Astrocyte of the cerebellum (primary cell): ENCODE measurements around the gene MOSMO.

Source experiments
- DNase-seq: peaks from one replicate; pipeline ENCODE4 v3.0.0-alpha.2; 2011; ENCODE audit warnings: low read depth
- H3K4me3 ChIP-seq: 2 replicates; pipeline ENCODE4 v1.5.1; 2011; ENCODE audit warnings: mild to moderate bottlenecking, low read depth, low read length, moderate library complexity
- CTCF ChIP-seq: IDR thresholded peaks from 2 replicates; pipeline ENCODE4 v1.5.1; 2012; ENCODE audit warnings: low read length, low read depth, moderate library complexity, mild to moderate bottlenecking; ENCODE audit errors: missing control alignments
- in situ Hi-C: cut with HindIII; loops from 2 replicates; pipeline ENCODE4 v1.10.0; 2017; ENCODE audit warnings: low sequenced_read_pairs

MOSMO gene

GRCh38 chr16:22053921-22054341 lies 46.0 kb downstream of the MOSMO start:
- in situ Hi-C loops = no loop called here
- H3K4me3 ChIP-seq = no peak overlapping the region
- TF ChIP-seq CTCF = no peak
- no peak for DNase-seq

- no peak for DNase-seq
- H3K4me3 ChIP-seq = no peak overlapping the region
- in situ Hi-C loops = no loop called here
- TF ChIP-seq CTCF = no peak
Measured at GRCh38 chr16:22054847-22055590, 47.1 kb downstream of the MOSMO start.

GRCh38 chr16:22055881-22056280 lies 48.0 kb downstream of the MOSMO start:
- H3K4me3 ChIP-seq = no peak overlapping the region
- TF ChIP-seq CTCF = no peak
- no peak for DNase-seq
- in situ Hi-C loops = no loop called here

- DNase-seq = no peak
- in situ Hi-C loops = no loop called here
- no peak overlapping the region for H3K4me3 ChIP-seq
- no peak for TF ChIP-seq CTCF
Measured at GRCh38 chr16:22063888-22064467, 56.1 kb downstream of the MOSMO start.

GRCh38 chr16:22065252-22065651 lies 57.3 kb downstream of the MOSMO start:
- DNase-seq = no peak
- in situ Hi-C loops = no loop called here
- H3K4me3 ChIP-seq = no peak overlapping the region
- TF ChIP-seq CTCF = no peak

GRCh38 chr16:22070361-22071330 lies 62.7 kb downstream of the MOSMO start:
- in situ Hi-C loops = no loop called here
- H3K4me3 ChIP-seq = no peak overlapping the region
- peak; percentile 40 for DNase-seq
- TF ChIP-seq CTCF = no peak
